ENCODE data around the gene SDC3.
"Not testable (repeated sequence)": the region's sequence is repeated elsewhere in the genome, so short reads cannot be mapped to it uniquely, and the experiment has no call there.

Gene SDC3

GRCh38 chr1:30875197-30875596 is 33.4 kb downstream of the SDC3 start:
- no peak for DNase-seq (ENCODE audit: low read depth)

- no peak for DNase-seq (ENCODE audit: low read depth)
Observed at GRCh38 chr1:30874176-30874575, 34.4 kb downstream of the SDC3 start.

DNA sequence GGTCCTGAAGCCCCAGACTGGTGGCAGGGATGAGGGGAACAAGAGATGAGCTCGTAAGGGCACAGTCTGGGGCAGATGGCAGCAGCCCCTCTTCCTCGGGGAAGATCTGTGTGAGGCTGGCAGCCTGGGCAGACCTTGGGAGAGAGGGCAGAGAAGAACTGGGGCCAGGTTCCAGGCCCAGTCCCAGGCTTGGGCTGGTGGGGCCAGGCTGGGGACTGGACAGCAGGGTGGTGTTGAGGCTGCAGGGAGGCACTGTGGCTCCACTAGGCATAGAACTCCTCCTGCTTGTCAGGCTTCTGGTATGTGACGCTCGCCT is 35.7 kb downstream of the SDC3 start:
- no peak for DNase-seq (ENCODE audit: low read depth)

GRCh38 chr1:30872033-30872947 is 36.3 kb downstream of the SDC3 start:
- DNase-seq (ENCODE audit: low read depth): no peak

GRCh38 chr1:30871276-30871871 is 37.2 kb downstream of the SDC3 start:
- no peak for DNase-seq (ENCODE audit: low read depth)

DNA sequence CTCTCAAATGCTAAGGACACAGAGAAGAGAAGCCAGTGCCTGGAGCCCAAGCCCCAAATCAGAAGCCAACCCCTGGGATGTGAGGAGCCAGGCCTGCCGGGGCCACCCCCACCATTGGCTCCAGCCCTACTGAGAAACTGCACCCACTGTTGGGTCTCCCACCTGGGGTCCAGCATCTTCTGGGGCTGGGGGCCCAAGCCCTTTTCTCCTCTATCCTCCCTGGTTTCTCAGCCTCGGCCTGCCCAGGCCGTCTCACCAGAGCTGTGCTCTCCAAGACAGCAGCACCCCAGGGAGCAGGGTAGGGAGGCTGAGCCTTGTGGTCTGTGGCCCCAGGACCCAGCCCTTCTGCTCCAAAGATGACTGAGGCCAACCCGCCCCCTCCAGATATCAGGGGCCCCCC is 37.9 kb downstream of the SDC3 start:
- DNase-seq (ENCODE audit: low read depth): no peak

DNA sequence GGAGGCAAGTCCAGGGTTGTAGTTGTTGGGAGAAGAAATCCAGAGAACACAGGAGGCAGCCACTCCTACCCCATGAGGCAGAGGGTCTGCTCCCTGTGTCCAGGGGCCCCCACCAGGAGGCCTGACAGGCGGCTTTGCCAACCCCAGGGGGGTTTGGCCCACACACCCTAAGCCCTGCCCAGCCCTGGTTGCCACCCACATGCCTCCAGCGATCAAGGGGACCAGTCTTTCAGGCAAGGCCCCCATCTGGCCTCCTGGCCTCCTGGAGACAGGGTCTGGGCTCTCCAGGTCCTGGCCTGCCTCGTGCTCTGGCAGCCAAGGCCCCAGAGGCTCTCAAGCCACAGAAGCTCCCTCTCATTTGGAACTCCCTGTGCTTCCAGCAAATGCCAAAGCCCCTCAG is 38.5 kb downstream of the SDC3 start:
- no peak for DNase-seq (ENCODE audit: low read depth)

DNA sequence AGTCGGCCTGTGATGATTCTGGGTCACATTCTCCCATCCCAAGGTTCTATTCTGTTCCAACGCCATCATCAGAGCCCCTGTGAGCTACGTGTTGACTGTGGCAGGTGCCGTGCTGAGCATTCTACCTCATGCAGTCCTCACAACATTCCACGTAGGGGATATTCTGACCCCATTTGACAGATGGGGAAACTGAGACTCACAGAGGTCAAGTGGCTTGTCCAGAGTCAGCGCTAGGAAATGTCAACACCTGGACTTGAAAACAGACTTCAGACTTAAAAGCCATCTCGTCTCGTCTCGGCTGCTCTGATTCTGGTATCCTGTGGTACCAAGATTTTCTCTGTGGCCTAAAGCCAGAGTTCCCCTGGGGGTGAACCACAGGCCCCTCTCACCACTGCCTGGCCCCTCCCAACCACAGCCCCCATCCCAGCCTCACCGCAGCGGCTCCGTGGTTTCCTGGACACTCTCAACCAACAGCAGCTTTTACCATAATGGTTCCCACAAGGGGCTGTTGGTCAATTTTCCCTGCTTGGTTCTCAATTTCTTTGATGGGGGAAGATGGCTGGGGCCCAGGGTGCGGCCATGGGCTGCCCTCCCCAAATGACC is 39.6 kb downstream of the SDC3 start:
- DNase-seq (ENCODE audit: low read depth): peak; percentile 53

- not testable (repeated sequence) for DNase-seq (ENCODE audit: low read depth)
Observed at GRCh38 chr1:30868057-30868456, 40.5 kb downstream of the SDC3 start.

DNA sequence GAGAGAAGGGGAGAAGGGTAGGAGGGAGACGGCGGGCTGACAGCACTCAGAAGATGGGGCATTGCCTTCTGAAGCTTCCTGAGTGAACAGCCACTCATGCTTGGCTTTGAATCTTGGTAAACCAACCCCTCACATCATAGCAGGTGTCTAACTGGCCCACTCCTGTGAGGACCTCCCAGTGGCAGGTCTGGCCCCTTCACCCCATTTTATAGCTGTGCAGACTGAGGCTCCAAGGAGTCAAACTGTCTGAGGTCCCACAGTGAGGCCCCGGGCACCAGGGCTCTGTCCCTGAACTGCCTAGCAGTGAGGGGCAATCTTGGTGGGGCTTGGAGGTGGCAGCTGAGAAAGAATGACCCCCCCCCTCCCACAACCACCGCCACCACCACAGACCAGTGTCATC is 41.0 kb downstream of the SDC3 start:
- DNase-seq (ENCODE audit: low read depth): no peak

DNA sequence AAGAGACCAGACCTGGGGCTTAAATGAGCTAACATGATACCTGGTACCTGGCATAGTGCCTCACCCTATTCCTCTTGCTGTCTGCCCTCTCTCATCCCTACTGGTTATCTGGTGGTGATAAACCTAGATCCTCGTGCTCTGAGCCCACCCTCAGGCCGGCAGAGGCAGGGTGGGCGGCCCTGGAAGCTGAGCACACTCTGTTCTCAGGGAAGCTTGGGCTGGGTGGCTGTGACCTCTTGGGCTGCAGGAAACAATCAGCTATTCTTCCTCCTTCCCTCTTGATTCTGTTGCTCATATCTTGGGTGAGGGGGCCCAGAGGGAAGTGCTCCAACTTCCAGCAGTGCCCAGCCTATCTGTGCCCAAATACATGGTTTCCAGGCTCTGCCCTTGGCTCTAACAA is 42.0 kb downstream of the SDC3 start:
- no peak for DNase-seq (ENCODE audit: low read depth)

- DNase-seq (ENCODE audit: low read depth): no peak
Observed at GRCh38 chr1:30864681-30865080, 43.9 kb downstream of the SDC3 start.

GRCh38 chr1:30863858-30864604 is 44.5 kb downstream of the SDC3 start:
- DNase-seq (ENCODE audit: low read depth): no peak

DNA sequence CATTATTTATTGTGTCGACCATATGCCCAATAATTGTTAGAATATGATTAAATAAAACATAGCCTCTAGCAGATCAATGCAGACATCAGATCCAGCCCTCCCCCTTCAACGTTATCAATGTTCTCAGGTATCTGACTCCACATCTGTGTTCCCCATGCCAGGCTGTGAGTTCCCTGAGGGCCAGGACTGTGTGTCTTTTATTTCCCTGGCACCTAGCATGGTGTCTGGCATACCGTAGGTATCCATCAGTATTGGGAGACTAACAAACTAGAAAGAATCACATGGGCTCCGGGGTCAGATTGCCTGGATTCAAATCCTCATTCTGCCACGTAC is 48.3 kb downstream of the SDC3 start:
- no peak for DNase-seq (ENCODE audit: low read depth)

GRCh38 chr1:30857964-30858363 is 50.6 kb downstream of the SDC3 start:
- DNase-seq (ENCODE audit: low read depth): no peak

DNA sequence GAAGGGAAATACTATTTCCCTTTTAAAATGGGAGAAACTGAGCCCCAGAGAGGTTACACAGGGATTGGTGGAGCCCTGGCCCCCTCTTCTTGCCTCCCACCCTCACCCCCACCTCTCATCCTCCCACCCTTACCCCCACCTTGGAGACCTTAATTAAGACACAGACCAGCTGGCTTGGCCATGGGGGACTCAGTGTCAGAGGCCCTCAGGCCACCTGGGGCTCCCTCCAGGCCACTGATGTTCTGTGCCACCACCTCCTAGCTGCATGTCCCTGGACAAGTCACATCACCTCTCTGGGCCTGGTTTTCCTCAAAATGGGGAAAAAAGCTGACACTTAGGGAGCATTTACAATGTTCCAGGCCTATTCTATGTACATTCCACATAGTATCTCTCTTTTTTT is 51.5 kb downstream of the SDC3 start:
- DNase-seq (ENCODE audit: low read depth): no peak

DNA sequence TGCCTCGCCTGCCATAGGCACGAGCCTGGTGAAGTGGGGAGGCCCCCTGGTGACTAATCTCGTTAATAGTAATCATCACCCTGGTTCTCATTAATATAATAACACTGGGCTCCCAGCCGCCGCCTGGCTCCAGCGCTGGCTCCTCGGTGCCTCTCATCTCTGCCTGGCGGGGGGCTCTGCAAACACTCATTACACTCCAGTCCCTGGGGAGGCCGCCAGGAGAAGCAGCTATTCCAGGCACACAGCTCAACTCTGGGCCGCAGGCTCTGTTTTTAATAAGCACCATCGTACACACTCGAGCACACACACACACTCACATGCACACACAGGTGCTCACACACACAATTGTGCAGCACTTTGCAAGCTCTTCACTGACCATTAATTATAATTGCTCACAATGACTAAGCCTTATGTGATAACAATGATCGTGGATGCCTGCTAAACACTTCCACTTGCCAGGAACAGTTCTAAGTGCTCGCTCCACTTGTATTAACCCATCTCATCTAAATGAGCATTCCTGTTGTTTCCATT is 52.2 kb downstream of the SDC3 start:
- DNase-seq (ENCODE audit: low read depth): no peak

GRCh38 chr1:30855686-30856259 is 52.8 kb downstream of the SDC3 start:
- DNase-seq (ENCODE audit: low read depth): no peak

GRCh38 chr1:30853350-30853749 is 55.2 kb downstream of the SDC3 start:
- no peak for DNase-seq (ENCODE audit: low read depth)

GRCh38 chr1:30852026-30852425 is 56.5 kb downstream of the SDC3 start:
- DNase-seq (ENCODE audit: low read depth): no peak

- DNase-seq (ENCODE audit: low read depth): no peak
Observed at GRCh38 chr1:30851286-30851685, 57.3 kb downstream of the SDC3 start.

DNA sequence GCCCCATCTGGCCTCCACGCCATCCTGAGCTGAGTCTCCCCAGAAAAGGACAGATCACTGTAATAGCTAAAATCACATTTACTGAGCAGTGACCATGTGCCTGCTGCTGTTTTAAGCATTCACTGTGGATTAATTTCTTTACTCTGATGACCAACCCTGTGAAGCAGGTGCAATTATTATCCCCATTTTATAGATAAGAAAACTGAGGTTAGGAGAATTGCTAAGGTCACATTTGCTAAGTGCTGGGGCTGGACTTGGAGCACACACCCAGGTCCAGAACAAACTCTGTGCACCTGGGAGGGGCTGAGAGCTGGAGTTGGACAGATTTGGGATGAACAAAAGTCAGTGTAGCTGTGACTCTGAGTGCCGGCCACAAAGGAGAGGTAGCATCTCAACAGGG is 58.0 kb downstream of the SDC3 start:
- DNase-seq (ENCODE audit: low read depth): no peak

Data from CMK (cell line).